Mucosa of gallbladder (tissue), 1 donor: ENCODE data around the gene AAMP. TPM values are rescaled to one million over a fixed set of nuclear protein-coding genes. Genes with fewer than 3 reads are reported as not detected.
A peak's percentile ranks its signal among the peaks of the same experiment; 100 is the strongest.

Experiments used
- DNase-seq: peaks from one replicate; pipeline ENCODE4 v3.0.0-alpha.2; 2020; ENCODE audit warnings: low spot score
- total RNA-seq: library from RNA; stranded (reverse); gene quantifications from one replicate; pipeline ENCODE4 v1.2.1, GENCODE V29; 2021
- donor health status: DM: no; HTN: no; CAD: no.

The AAMP gene
- total RNA-seq, 1 donor from 2014 or later = 114 TPM

GRCh38 chr2:218293715-218294429 lies 23.9 kb upstream of the AAMP start:
- no peak for DNase-seq

- peak; percentile 77 for DNase-seq
These were observed 22.4 kb upstream of the AAMP start, which contains the start of gene TMBIM1 for GRCh38 chr2:218292048-218293014. TMBIM1 (minus strand) TSS chr2:218292503; CDS start chr2:218282141, 10,362 bp downstream.

GRCh38 chr2:218291318-218292047 lies 21.5 kb upstream of the AAMP start:
- DNase-seq = no peak

GRCh38 chr2:218290316-218291261 lies 20.7 kb upstream of the AAMP start:
- DNase-seq = no peak

- no peak for DNase-seq
These were observed 19.8 kb upstream of the AAMP start for GRCh38 chr2:218289639-218290315.

- DNase-seq = peak; percentile 95
These were observed 16.9 kb upstream of the AAMP start for GRCh38 chr2:218286570-218287459.

- no peak for DNase-seq
These were observed 15.7 kb upstream of the AAMP start for GRCh38 chr2:218285604-218286003.

GRCh38 chr2:218284106-218284811 lies 14.3 kb upstream of the AAMP start:
- no peak for DNase-seq

GRCh38 chr2:218282173-218282991 lies 12.4 kb upstream of the AAMP start:
- DNase-seq = no peak

- DNase-seq = no peak
These were observed 11.5 kb upstream of the AAMP start for GRCh38 chr2:218281449-218281848.

GRCh38 chr2:218280260-218280870 lies 10.4 kb upstream of the AAMP start:
- no peak for DNase-seq

GRCh38 chr2:218278531-218279360 lies 8.8 kb upstream of the AAMP start:
- no peak for DNase-seq

GRCh38 chr2:218277921-218278320 lies 8.0 kb upstream of the AAMP start:
- DNase-seq = no peak

- DNase-seq = no peak
These were observed 7.2 kb upstream of the AAMP start for GRCh38 chr2:218276986-218277755.

GRCh38 chr2:218275371-218276072 lies 5.6 kb upstream of the AAMP start:
- DNase-seq = no peak
